T-helper 22 cell (primary cell): ENCODE measurements around the gene B3GNT9.
"Not testable (repeated sequence)": the region's sequence is repeated elsewhere in the genome, so short reads cannot be mapped to it uniquely, and the experiment has no call there.

Source experiments
- DNase-seq: peaks from one replicate; pipeline ENCODE4 v3.0.0-alpha.2; 2020; ENCODE audit warnings: low read depth

Gene B3GNT9

GRCh38 chr16:67150047-67150832, 558 bp downstream of the B3GNT9 start:
- no peak for DNase-seq

DNA sequence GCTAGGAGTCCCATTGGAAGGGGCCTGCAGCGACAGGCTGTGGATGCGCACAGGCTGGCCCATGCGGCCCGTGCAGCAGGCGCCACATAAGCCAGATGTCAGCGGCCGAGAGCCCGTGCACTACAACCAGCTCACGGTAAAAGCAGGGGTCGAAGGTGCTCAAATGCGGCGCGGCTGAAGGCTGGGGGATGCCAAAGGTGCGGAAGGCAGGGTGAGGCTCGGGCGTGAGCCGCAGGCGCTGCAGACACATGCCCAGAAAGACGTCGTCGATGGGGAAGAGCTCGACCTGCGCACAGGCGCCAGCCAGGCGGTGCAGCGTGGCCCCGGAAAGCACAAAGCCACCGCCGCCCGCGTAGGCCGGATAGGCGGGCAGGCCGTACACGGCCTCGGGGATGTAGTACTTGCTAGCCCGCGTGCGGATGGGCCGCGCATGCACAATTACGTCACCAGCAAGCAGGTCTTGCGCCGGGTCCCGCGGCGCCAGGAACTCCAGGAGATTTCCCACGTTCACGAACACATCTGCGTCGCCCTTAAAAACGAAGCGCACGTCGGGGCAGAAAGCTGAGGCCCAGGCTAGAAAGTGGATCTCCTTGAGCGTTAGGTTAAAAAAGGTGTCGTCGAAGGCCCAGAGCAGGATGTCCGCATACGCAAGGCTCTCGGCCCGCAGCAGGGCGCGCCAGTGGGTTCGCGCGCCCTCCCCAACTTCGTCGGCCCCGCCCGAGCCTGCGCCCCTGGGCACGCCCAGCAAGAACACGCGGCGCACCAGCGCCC, 1.3 kb downstream of the B3GNT9 start:
- no peak for DNase-seq

DNA sequence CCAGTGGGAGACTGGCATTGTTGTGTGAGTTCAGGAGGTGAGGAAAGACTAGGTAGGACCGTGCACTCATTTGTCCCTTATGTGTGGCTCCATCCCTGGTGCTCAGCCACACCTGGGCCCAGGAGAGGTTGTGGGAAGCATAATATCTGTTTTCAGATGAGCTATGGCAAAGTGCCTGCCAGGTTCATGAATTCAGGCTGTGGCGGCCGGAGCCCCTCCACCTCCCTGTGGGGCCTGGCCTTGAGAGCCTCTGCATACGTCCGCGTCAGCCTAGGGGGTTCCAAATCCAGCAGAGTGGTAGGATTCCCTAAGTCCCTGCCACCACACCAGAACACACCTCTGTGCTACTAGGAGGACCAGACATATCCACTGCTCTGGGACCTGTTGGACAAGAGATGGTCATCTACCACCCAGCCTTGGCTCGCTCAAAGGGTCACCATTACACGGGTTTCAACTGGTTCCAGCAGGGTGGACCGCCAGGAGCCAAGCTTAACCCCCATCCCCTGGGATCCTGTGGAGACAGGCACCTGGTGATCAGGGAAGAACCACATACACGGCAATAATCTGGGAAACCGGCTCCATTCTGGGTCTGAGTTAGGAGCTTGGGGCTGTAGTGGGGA, 2.0 kb downstream of the B3GNT9 start:
- no peak for DNase-seq

GRCh38 chr16:67148221-67148620, 2.6 kb downstream of the B3GNT9 start:
- no peak for DNase-seq

DNA sequence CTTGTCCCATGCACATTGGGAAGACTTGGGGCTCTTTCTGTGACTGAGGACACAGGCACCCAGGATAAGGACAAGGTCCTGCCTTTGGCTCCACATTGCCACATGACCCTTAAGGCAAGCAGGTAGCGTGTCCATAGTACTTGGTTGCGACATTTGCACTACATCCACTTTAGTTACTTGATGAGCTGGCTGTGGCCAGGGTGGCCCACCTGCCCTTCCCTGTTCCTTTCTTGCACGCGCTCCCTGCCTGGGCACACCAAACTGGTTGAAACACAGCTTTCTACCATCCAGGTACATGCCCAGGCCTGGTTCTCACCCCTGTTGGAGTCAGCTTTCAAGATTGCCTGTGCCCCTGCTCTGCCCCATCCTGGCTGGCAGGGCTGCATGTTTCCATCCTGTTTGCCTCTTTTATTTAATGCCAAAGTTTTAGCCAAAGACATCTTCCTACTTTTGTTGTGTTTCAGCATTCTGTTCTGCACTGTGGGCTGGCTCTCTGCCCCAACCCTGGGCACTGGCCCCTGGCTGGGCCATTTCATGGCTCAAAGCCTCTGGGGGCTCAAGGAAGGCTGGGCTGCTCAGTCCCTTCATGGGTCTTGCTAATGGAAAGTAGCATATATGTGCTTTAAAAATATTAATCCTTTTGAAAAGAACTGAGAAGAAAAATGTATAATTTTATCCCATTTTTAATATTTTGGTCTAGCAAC, 3.2 kb downstream of the B3GNT9 start:
- DNase-seq, result no peak

DNA sequence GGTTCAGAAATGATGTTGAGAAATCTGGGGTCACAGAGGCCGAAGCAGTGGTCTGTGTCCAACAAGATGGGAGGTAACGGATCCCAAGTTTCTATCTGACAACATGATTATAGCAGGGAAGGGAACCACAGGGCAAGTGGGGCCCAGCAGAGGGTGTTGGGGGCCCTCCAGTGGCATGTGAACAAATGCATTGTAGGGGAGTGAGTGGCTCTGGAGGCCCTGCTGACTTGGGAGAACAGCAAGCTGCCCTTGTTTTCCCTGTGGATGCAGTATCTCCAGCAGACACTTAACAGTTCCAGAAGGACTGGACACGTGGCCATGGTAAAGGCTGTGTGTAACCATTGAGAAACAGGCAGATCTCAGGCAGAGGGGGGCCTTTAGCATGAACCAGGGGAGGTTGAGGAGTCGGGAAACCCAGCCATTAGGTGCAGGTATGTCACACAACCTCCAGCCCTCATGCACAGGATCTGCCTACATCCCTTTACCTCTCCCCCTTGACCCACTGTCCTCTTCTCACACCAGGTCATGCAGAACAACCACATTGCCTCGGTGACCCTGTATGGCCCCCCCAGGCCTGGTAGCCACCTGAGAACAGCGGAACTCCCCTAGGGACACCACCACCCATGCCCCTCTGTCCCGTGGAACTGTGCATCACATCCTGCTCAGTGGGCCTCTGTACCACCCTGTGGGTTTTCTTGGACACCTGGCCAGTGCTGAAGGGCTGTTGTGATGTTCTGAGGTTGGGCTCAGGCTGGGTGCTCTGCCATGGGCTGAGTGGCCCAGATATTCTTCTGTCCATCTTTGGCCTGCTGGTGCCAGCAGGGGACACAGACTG, 4.1 kb downstream of the B3GNT9 start:
- no peak for DNase-seq

DNA sequence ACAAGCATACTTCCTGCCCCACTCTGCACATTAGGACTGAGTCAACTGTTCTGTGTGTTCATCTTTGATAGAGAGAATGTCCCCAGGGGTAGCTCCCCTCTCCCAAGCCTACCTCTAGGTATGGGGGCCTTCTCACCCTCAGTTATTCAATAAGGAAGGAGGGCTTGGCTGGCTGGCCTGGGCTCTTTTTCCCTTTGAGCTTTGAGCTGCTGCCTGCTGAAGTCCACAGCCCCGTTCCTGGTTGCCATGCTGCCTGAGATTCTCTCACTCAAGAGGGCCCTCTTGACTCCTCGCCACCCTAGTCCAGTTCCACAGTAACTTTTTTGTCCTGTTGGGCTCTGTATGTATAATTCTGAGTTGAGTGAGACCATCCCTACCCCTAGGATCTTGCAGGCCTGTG, 5.1 kb downstream of the B3GNT9 start:
- DNase-seq, result no peak

DNA sequence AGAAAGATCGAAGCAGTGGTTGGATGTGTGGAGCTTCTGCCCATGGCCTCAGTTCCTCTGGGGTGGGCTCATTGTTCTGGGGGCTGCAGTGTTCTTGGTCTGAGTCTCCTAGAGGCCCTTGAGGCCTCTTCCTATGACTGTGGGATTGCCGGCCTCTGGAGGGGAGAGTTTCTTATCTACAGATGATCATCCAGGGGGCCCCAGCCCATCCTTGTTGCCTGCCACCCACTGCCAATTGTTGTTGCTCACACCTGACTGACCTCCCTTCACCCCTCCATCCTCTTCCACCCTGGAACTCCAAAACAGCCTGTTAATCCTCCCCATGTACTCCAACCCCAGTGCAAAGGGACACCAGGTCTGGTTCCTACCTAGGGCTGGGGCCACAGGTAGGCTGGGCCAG, 5.9 kb downstream of the B3GNT9 start:
- no peak for DNase-seq

GRCh38 chr16:67142342-67142741, 8.5 kb downstream of the B3GNT9 start:
- DNase-seq, result no peak

DNA sequence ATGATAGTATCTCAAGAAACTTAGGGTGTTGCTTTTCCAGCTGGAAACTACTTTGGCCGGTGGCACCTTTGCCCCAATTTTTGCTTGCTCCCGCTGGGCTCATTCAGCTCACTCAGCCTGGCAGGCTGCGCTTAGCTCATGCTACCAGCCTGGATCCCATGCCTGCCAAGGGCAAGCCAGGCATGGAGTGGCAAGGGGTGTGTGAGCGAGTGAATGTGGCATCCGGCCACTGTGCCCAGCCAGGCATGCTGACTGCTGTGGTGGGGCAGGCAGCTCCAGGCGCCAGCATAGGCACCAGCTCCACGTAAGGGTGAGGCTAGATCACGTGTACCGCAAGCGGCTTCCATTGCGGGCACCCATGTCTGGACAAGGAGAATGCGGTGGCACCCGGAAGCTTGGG, 9.4 kb downstream of the B3GNT9 start:
- DNase-seq, result no peak

DNA sequence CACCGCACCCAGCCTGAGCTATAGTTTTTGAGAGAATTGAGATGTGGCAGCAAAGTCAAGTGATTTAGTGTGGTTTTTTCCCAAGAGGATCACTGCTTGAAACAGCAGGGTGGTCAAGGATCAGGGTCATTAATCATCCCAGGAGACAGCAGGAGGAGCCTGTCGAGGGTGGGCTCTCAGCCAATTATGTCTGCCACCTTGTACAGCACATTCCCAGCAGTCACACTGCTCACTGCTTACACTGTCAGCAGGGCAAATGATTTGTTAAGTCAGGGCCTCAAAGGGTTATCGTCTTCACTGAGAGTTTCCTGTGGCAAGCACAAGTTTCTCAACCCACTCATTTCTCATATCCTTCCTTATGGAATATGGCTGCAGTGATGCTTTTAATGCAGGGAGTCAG, 13.2 kb downstream of the B3GNT9 start:
- no peak for DNase-seq

GRCh38 chr16:67129422-67129821, 21.4 kb downstream of the B3GNT9 start:
- DNase-seq, result no peak

DNA sequence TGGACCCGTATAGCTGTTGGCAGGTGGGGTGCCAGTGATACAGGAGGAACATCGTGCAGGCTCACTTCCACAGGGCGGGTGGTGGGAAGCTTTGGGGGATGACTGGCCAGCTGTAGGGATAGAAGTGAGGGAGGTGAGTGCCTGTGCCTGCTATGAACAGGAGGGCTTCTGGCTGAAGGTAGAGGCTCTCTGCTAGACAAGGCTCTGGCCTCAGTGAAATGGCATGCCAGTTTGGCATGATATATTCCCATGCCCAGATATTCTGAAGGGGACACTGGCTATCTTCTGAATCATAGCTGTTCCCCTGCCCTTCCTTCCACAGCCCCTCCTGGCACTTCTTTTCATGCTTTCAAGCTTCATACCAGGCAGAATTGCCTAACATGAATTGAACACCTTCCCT, 21.9 kb downstream of the B3GNT9 start:
- no peak for DNase-seq

GRCh38 chr16:67128417-67128816, 22.4 kb downstream of the B3GNT9 start:
- DNase-seq, result no peak

- DNase-seq, result not testable (repeated sequence)
Measured at GRCh38 chr16:67122799-67123198, 28.0 kb downstream of the B3GNT9 start.

DNA sequence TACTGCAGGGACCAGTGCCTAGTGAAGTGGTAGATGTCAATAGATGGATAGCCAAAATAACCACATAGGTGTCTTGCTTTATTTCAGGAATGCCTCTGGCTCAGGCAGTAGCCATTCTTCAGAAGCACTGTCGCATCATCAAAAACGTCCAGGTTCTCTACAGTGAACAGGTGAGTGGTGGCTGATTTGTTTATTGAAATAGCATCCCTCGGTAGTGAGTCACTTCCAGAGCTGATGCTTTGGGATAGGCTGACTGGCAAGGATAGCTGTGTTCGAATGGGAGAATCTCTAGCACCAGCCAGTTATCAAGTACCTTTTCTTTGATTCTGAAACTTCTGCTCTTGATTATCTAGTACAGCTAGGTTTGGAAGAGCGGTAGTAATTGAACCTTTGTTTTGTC, 30.8 kb downstream of the B3GNT9 start:
- DNase-seq, result no peak

DNA sequence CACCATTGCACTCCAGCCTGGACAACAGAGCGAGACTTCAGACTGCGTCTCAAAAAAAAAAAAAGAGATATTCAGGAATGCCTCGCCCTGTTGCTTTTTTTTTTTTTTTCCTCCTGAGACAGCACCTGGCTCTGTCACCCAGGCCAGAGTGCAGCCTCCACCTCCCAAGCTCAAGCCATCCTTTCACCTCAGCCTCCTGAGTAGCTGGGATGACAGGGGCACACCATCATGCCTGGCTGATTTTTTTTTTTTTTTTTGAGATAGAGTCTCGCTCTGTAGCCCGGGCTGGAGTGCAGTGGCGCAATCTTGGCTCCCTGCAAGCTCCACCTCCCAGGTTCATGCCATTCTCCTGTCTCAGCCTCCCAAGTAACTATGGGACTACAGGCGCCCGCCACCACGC, 33.1 kb downstream of the B3GNT9 start:
- DNase-seq, result no peak

- no peak for DNase-seq
Measured at GRCh38 chr16:67116388-67117311, 34.1 kb downstream of the B3GNT9 start.

DNA sequence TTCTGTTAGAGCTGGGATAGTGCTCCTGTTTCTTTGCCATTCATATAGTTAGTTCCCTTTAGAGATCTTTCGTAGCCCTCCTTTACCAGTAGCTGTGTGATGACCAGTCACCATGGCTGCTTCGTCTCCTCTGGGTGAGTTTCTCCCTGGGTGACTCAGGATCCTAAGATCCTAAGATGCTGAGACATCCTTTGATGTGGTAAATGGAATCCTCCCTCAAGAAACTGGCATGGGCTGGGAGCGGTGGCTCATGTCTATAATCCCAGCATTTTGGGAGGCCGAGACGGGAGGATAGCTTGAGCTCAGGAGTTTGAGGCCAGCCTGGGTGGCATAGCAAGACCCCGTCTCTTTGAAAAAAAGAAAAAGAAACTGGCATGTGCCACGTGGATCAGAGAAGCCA, 35.2 kb downstream of the B3GNT9 start:
- DNase-seq, result no peak

DNA sequence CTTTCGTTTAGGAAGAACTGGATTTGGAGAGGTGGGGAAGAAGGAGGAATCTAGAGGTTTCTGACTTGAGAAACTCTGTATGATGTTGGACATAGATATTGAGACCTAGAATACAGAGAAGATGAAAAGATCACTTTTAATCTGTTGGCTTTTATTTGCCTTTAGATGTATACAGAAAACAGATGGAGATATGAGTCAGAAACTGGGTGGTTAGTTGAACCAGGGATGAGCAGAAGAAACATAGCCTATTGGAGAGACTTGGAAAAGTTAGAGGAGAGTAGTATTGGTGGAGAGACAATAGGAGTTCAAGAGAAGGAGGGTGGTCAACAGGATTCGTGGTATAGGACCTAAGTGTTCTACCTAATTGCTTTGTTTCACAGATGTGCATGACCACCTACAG, 36.0 kb downstream of the B3GNT9 start:
- DNase-seq, result no peak
